ENCODE results near the gene TMEM250.
A peak's percentile ranks its signal among the peaks of the same experiment; 100 is the strongest.

The TMEM250 gene

GRCh38 chr9:136095070-136096058, 23.3 kb downstream of the TMEM250 start, which contains the start of gene NACC2:
NACC2 (minus strand) TSS chr9:136095289; CDS start chr9:136050521, 44,768 bp downstream.
- DNase-seq (ENCODE audit: low spot score), result peak; percentile 46
- no peak for FAIRE-seq

DNA sequence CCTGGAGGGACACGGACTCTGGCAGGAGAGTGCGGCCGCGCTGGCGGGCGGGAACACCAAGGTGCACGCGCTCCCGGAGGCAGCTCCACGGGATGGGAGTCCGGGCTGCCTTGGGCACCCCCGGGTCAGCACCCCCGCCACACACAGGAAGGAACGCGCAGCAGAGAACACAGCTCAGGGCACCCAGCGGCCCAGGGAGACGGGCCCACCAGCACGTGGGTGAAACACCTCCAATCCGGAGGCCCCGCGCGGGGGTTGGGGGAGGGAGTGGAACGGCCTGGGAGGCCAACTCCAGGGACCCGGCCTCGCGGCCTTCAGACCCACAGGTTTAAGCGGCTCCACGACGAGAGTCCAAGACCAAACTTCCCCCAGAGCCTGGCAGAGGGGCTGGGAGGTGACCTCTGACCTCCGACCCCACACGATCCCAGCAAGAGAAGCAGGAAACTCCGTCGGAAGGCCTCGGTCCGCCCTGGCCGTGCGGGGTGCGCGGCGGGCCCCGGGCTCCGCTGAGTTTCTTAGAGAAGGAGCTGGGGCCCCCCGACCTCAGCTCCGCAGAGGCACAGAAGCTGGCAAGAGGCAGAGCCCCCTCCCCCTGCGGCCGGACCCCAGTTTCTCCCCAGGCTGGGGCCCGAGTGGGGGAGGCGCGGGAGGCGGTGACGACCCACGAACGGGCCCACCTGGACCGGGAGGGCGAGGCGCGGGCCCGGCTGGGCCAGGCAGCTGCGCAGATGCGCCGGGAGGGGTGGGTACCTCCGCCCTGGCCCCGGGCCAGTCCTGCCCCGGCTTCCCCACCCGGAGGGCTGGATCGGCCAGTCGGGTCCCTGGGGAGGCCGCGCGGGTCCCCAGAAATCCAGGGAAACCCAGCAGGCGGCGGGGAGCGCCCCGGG, 24.4 kb downstream of the TMEM250 start:
- FAIRE-seq (no peak), DNase-seq (ENCODE audit: low spot score) (peak; percentile 65)

DNA sequence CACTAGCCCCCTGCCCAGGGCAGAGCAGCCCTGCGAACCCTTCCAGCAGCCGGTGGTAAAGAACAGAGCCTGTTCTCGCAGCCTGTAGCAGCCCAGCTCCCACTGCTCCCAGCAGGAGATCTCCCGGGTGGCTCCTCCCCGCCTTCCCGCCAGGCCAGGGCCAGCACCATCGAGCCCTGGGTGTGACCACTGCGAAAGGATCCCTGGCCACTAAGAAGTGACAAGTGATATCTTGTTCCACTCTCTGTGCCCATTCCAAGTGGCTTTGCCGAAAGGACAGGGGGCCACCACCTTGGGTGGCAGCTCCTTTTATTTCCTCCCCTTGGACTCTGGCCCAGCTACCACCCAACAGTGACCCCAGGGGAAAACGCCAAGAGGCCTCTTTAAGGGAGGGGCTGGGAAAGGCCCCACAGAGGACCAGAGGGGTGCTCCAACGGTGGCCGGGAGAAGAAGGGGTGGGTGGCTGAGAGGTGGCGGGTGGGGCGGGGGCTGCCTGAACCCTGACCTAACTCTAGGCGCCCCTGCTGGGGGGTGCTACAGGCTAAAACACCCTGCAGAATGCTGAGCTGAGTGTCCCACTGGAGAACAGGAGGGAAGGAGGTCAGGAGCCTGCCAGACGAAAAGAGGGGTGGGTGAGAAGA, 25.2 kb downstream of the TMEM250 start:
- FAIRE-seq, result no peak
- peak; percentile 49 for DNase-seq (ENCODE audit: low spot score)

- FAIRE-seq (no peak), DNase-seq (ENCODE audit: low spot score) (no peak)
Measured at GRCh38 chr9:136092741-136093140, 25.9 kb downstream of the TMEM250 start.

GRCh38 chr9:136092353-136092650, 26.4 kb downstream of the TMEM250 start:
- no peak for DNase-seq (ENCODE audit: low spot score)
- no peak for FAIRE-seq

DNA sequence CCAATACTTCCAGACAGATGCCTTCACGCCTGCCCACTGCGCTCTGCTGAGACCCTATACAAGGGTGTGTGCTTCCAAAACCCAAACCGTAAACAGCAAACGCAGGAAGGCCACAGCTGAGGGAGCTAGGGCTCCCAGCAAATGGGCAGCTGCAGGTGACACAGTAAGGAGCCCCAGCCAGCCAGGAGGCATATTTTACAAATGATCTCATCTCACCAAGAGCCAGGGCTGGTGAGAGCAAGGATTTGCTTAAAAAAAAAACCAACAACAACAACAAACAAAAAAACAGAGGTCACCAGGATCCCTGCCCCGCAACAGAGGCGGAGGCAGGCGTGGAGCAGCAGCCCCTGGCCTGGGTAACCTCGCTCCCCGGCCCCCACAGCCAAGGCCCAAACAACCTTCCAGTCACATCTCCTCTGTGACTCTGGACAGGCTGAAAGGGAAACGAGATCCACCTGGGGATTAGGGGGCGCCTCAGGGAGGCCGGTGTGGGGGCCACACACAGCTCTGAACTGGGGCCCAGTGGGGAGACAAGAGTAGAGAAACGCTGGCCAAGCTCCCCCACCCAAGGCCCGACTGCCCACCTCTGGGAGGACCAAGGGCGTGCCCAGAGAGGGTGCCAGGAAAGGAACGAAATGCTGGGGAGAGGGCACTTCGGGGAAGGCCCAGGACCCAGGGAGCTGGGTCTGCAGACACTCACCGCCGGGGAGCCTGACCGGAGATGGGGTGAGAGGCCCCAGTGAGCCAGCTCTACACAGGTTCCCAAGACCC, 26.9 kb downstream of the TMEM250 start:
- FAIRE-seq, result no peak
- DNase-seq (ENCODE audit: low spot score), result no peak

DNA sequence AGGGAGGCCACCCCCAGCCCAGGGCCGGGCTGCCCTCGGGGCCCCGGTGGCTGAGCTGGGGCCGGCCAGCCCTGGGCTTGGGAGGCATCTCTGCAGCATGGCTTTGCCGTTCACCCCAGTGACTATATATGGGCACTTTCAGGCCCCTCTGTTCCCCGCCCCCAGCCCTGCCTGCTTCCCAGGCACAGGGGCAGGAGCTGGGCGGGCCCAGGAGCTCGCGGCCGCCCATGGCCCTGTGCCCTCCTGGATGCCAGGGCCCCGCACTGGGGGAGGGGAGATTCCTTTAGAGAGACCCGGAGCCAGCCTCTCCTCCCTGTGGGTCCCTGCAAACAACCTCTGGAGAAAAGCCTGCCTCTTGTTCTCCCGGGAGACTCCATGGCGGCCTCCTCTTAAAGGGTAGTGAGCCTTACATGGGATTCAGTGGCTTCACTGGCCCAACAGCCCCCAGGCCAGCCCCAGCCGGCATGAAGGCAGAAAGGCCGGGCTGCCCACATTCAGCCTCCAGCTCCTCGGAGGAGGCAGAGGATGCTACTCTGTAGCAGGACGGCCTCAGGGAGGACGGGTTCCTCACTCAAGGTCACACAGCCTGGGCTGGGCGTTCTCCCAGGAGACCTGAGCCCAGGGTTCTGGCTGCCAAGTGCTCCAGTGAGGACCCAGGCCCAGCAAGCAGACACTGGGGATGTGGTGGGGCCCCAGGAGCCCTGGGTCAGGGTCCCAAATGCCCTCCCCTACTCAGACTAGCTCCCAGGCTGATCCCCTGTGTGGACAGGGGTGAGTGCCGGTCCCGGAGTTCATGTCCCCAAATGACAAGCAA, 27.7 kb downstream of the TMEM250 start:
- FAIRE-seq (no peak), DNase-seq (ENCODE audit: low spot score) (no peak)

- DNase-seq (ENCODE audit: low spot score) (no peak), FAIRE-seq (no peak)
Measured at GRCh38 chr9:136090056-136090735, 28.5 kb downstream of the TMEM250 start.

DNA sequence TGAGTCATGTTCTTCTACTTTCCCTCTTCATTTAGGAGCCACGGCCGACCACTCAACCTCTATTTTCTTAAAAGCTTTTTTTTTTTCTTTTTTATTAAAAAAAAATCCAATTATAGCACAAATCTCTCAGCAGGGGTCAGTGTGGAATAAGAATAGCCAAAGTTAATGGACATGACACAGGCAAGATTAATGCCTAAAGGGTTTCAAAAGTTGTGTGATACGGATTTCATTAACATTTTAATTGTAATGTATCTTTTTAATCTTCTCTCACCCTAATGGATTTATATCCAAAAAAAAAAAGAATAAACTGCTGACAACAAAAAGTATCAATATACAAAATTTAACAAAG, 29.0 kb downstream of the TMEM250 start:
- no peak for DNase-seq (ENCODE audit: low spot score)
- peak; percentile 66 for FAIRE-seq

GRCh38 chr9:136088939-136089696, 29.6 kb downstream of the TMEM250 start:
- DNase-seq (ENCODE audit: low spot score), result no peak
- no peak for FAIRE-seq

GRCh38 chr9:136088481-136088938, 30.2 kb downstream of the TMEM250 start:
- DNase-seq (ENCODE audit: low spot score), result no peak
- no peak for FAIRE-seq

DNA sequence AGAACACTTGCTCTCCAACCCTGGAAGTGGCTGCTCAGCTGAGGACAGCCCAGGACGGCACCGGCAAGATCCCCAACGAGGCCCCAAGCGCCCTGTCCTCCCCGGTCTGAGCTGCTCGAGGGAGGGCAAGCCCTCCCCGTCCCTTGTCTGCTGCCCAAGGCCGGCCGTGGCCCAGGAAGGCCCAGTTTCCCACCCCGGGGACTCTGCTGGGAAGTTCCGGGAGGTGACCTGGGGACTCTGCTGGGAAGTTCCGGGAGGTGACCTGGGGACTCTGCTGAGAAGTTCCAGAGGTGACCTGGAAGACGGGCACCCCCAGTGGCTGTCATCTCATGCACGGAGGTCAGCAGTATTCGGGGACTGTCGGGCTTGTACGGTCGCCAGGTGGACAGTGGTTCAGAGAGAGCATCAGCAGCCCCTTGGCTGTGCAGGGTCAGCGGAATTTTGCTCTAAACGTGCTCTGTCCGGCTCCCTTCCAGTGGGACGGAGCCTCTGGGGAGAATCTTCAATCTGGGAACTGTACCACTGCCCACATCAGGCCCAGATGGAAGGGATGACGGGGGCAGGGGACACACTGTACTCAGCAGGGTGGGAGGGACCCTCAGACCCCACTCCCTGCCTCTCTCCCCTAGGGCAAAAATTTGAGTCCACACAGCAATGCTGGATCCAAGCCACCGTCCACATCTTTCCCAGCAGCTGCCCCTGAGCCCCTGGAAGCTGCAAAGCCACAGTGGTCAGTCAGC, 30.8 kb downstream of the TMEM250 start:
- FAIRE-seq, result no peak
- DNase-seq (ENCODE audit: low spot score), result no peak

DNA sequence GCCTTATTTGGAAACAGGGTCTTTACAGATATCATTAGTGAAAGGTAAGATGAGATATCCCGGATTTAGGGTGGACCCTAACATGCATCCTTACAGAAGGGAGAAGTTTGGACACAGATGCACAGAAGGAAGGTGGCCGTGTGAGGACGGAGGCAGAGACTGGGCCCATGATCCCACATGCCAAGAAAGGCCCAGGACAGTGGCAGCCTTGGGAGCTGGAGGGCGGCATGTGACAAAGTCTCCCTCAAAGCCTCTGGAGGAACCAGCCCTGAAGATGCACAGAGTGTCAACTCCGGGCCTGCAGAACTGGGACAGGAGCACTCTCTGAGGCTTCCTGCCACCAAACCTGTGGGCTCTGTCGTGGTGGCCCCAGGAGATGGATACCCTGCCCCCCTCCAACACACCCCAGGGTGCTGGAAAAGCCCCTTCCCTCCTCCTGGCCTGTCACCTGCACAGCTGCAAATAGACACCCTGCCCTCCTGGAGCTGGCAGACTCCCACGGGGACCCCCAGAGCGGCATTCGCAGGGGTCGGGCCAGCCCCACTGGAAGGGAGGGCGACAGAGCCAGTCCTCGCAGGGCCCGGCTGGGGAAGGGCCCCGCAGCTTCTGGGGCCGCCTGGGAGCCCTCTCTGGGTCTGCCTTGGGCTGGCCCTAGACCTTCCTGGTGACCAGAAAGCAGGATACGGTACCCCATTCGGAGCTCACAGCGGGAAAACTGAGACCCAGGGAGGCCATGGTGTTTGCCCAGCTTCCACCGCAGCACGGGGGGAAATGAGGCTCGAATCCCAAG, 31.5 kb downstream of the TMEM250 start:
- FAIRE-seq (no peak), DNase-seq (ENCODE audit: low spot score) (no peak)

DNA sequence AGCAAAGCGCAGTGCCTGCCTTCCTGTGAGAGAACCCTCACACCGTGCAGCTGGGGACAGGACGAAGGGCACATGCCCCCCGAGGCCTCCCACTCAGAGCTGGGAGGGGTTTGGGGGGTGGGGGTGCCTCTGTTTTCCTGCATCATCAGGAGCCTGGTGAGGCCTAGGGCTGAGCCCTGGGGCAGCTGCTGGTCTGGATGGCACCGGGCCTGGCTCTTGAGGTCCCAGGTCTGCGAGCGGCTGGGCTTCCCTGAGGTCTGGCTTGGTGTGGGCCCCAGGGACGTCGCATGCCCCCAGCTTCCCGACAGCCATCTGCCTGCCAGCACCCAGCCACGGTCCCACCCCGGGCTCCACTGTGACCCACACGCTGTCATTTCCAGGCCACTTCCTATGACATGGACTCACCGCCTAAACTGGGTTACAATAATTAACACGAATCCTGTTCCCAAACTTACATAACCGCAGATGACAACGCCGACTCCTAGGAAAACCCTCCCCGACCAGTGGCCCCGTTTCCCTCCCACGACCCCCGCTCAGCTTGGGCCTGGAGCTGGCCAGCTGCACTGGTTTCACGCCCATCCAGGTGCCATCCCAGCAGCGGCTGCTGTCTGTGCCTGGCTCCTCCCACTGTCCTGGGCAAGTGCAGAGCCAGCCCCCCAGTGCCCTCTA, 32.3 kb downstream of the TMEM250 start:
- DNase-seq (ENCODE audit: low spot score), result no peak
- FAIRE-seq, result no peak

- no peak for DNase-seq (ENCODE audit: low spot score)
- FAIRE-seq, result no peak
Measured at GRCh38 chr9:136085815-136086212, 32.9 kb downstream of the TMEM250 start.

GRCh38 chr9:136084063-136084944, 34.4 kb downstream of the TMEM250 start:
- no peak for DNase-seq (ENCODE audit: low spot score)

More at GRCh38 chr9:136084063-136084944, 34.4 kb downstream of the TMEM250 start:
- no peak for FAIRE-seq
